ENCODE measurements around the gene KRTDAP.
"Not testable (repeated sequence)": the region's sequence is repeated elsewhere in the genome, so short reads cannot be mapped to it uniquely, and the experiment has no call there.

DNA sequence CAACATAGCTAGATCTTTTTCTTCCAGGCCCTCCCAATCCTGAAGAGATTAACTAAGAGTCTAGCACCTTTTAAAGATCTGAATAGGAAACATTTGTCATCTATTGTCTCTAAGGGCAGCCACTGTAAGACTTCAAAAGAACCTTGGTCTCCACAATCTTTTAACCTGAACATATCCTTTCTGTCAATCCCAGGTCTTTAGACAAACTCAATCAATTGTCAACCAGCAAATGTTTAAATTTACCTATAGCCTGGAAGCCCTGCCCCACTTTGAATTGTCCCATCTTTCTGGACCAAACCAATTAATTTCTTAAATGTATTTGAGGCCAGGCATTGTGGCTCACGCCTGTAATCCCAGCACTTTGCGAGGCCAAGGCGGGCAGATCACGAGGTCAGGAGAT, 19.2 kb downstream of the KRTDAP start:
- TF ChIP-seq, protein P1, sequence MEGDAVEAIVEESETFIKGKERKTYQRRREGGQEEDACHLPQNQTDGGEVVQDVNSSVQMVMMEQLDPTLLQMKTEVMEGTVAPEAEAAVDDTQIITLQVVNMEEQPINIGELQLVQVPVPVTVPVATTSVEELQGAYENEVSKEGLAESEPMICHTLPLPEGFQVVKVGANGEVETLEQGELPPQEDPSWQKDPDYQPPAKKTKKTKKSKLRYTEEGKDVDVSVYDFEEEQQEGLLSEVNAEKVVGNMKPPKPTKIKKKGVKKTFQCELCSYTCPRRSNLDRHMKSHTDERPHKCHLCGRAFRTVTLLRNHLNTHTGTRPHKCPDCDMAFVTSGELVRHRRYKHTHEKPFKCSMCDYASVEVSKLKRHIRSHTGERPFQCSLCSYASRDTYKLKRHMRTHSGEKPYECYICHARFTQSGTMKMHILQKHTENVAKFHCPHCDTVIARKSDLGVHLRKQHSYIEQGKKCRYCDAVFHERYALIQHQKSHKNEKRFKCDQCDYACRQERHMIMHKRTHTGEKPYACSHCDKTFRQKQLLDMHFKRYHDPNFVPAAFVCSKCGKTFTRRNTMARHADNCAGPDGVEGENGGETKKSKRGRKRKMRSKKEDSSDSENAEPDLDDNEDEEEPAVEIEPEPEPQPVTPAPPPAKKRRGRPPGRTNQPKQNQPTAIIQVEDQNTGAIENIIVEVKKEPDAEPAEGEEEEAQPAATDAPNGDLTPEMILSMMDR (IDR thresholded peaks at IDR 0.05) = not testable (repeated sequence)
- TF ChIP-seq GABPA (IDR thresholded peaks at IDR 0.05; ENCODE audit: low read depth); POLR2AphosphoS5 (IDR thresholded peaks at IDR 0.05; ENCODE audit: low read depth, low read length); TAF1 (IDR thresholded peaks at IDR 0.05; ENCODE audit: borderline replicate concordance, low read depth, low read length); EP300 (IDR thresholded peaks at IDR 0.05; ENCODE audit: borderline replicate concordance in 1 of 2, low read depth in 1 of 2, low read length in 1 of 2): not testable (repeated sequence)

Data from SK-N-SH (cell line).